Activated CD4-positive, alpha-beta T cell treated with anti-CD3 and anti-CD28 coated beads, Interleukin-2, amount 50 U/mL, for 24 hours (primary cell): ENCODE measurements around the gene TDRD9.

ENCODE experiments used
- DNase-seq, 2 donors: peaks; one replicate each; pipeline ENCODE4 v3.0.0-alpha.2; 2020; ENCODE audit warnings: low read depth in 1 of 2, low spot score in 1 of 2

Gene TDRD9

GRCh38 chr14:103984196-103984595, 55.9 kb downstream of the TDRD9 start:
- DNase-seq = no peak

GRCh38 chr14:103989034-103989433, 60.8 kb downstream of the TDRD9 start:
- DNase-seq = no peak

- no peak for DNase-seq
These were observed 61.7 kb downstream of the TDRD9 start for GRCh38 chr14:103989964-103990363.

- DNase-seq = no peak
These were observed 66.4 kb downstream of the TDRD9 start for GRCh38 chr14:103994535-103995184.

DNA sequence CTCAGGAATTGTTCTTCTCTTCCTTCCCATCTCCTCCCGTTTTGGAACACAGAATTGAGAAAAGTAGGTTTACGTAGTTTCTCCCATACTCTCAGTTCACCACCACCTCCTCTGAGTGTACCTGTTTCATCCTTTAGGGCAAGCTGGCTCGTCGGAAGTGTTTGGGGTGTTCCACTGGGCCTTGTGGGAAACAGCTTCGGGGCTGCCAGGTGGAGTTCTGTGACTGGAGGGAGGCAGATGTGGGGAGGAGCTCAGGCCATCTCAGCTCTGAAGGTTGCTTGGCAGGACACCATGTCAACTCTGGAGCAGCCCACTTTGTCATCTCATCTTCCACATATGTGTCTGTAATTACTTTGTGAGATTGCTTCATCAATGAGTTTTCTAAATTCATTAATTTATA, 67.6 kb downstream of the TDRD9 start:
- DNase-seq = no peak

DNA sequence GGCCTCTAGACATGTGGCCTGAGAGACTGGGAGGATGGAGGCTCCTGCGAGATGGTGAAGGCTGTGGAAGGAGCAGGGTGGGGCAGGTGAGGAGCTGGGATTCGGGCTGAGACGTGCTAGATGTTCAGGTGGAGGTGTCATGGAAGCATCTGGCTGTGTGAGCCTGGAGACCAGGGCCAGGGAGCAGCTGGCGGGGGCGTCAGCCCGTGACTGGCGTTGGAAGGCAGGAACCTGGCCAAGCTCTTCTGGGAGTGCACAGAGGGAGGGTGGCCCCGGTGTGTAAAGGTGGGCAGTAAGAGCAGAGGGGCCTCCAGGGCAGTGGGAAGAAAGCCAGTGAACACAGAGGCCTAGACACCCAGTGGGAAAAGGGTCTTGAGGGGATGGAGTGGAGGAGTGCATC, 69.1 kb downstream of the TDRD9 start:
- DNase-seq = no peak

DNA sequence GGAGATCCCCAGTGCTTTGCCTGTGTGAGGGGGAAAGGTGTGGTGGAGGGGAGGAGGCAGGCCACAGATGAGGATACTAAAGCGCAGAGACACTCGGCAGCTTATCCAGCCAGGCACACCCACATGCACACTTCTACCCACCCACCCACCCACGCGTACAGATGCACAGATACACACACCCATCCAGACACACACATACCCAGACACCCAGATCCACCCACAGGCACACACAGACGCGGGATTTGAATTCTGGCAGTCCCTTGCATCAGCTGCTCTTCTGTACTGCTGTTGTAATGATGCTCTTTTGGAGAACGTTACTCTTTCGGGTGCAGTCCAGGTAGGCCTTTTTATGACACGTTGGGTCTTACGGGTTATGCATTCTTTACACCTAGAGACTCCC, 69.8 kb downstream of the TDRD9 start:
- DNase-seq = no peak

DNA sequence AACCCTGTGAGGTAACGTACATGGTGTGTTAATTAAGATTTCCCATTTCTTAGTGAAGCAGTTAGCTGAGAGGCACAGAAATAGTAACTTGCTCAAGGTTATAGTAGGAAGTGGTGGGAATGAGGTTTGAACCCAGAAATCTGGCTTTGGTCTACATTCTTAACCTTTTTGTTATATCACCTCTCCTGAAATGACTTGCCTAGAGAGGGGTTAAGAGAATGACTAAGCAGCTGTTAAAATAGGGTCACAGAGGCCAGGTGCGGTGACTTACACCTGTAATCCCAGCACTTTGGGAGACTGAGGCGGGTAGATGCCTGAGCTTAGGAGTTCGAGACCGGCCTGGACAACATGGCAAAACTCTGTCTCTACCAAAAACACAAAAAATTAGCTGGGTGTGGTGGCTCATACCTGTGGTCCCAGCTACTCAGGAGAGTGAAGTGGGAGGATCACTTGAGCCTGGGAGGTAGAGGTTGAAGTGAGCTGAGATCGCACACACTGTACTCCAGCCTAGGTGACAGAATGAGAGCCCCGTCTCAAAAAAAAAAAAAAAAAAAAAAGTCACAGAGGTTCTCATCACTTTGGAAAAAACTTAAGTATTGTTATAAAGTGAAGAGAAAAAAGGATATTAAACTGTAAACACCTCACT, 71.7 kb downstream of the TDRD9 start:
- DNase-seq = no peak

DNA sequence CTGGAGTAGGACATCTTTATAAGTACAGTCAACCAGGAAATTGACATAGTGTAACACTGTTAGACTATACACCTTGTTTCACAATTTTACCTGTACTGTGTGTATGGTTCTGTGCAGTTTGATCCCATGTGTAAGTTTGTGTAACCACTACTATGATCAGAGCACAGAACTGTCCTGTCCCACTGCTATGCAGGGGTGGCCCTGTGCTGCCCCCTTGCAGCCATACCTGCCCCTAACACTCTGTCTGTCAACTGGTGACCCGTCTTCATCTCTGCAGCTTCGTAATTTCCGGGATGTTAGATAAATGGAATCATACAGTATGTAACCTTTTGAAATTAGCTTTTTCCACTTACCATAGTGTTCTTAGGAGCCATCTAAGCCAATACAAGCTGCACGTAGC, 72.7 kb downstream of the TDRD9 start:
- DNase-seq = no peak

- no peak for DNase-seq
These were observed 75.4 kb downstream of the TDRD9 start for GRCh38 chr14:104003616-104004015.

DNA sequence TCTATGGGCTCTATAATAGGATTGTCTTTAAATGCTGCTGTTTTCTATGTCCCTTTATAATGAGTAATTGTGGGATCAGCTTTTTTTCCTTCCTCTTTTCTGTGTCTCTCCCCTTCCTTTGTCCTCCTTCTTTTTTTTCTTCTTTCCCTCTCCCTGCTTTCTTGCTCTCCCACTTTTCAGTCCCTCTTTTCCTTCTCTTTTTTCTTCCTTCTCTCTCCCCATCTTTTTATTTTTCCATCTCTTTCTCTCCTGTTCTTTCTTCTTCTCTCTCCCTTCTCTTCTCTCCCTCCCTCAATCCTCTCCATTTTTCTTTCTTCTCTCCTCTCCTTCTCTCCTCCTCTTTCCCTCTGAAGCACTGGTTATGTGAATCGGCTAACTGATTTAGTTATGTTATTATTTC, 76.6 kb downstream of the TDRD9 start:
- DNase-seq = no peak

- no peak for DNase-seq
These were observed 77.2 kb downstream of the TDRD9 start for GRCh38 chr14:104005489-104005888.

DNA sequence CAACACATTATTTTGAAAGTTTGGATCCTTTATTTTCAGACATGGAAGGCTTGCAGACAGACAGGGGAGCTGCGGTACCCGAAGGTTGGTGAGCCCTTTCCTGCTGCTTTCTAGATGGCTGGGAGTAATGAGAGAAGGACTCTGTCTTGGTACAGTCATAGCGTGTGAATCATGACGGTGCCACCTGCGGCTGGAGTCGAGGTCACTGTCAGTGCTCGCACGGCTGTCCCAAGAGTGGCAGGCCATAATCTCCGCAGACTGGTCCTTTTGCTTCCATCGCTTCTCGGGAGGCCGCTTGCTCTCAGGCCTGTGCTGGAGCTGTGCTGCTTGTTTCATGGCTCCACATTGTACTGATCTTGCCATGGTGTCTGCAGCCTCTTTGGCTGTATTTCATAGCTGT, 78.9 kb downstream of the TDRD9 start:
- no peak for DNase-seq

DNA sequence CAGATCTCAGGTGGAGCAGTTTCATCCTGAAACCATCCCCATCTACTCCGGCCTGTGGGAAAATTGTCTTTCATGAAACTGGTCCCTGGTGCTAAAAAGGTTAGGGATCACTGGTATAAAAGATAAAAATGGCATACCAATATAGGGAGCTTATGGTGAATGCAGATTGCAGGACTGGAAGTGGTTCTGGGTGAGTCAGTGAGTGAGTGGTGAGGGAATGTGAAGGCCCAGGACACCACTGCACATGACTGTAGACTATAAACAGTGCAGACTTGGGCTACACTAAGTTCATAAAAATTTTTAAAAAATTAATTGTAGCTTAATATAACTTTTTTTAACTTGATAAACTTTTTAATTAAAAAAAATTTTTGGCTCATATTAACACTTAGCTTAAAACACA, 81.0 kb downstream of the TDRD9 start:
- no peak for DNase-seq

GRCh38 chr14:104011824-104012517, 83.7 kb downstream of the TDRD9 start:
- no peak for DNase-seq

DNA sequence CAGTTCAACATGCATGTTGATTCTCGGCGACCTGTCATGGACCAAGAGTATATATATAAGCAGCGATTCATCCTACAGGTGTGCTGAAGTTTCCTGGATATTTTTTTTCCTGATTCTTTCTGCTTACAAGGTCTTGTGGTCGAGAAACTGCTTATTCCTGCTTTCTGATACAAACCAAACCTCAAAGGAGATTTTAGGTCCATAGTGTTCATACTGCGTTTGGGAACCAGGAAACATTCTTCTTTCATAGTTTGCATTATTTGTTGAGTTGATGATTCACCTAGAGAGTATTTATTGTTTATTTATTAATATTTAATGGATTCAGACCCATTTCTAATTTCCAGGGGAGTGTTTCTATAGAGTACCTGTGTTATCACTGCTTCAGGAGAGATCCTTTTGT, 86.5 kb downstream of the TDRD9 start:
- no peak for DNase-seq

- DNase-seq = no peak
These were observed 88.8 kb downstream of the TDRD9 start for GRCh38 chr14:104016873-104017650.

- no peak for DNase-seq
These were observed 90.8 kb downstream of the TDRD9 start for GRCh38 chr14:104019029-104019428.

GRCh38 chr14:104019806-104020205, 91.5 kb downstream of the TDRD9 start:
- DNase-seq = no peak

DNA sequence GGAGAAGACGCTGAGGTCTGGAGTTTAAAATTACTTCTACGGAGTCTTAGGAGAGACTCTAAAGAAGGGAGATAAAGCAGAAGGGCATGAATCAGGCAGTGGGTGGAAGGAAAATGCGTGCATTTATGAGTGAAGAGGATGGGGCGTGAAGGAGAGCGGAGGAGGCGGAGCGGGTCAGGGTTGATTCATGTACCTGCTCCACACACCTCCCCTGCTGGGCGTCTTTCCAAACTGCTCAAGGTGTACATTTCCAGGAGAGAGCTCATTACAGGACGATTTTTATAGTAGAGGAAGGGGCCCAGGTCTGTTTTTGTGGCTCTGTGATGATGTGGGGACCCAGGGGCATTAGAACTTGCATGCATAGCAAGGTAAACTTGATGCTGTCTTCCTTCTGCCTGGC, 92.2 kb downstream of the TDRD9 start:
- DNase-seq = no peak

DNA sequence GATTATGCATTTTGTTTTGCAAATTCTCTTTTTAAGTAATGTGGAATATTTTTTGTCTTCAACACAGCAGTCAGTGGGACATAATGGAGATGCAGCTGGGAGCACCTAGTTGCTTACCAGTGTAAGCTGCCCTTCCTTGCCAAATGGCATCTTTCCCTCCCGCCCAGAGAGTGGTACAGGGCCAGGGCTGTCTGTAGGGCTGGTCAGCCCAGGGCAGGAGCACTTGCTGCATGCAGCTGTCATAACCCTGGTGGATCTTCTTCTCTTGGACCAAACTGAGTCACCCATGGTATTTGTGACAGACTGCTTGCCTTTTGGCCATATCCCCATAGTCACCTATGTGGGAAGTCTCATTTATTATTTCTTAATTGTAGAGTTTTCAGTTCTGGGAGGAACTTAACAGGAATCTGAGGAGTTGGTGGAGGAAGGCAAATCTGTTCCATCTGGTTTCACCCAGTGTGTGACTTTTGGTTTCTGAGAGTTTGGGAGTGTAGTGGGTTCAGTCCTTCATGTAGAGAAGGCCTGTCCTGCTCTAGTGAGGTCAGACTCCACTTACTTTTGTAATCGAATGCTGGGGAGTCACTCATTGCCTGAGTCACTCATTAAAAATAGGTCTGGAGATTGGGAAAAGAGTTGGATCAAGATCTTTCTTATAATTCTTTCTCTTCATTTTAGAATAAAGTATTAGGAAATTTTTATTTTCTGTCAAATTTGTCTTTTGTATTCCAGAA, 95.2 kb downstream of the TDRD9 start:
- DNase-seq = no peak
